GM13977 (cell line): ENCODE measurements around the gene RET.

Source experiments
- DNase-seq: peaks from one replicate; pipeline ENCODE4 v3.0.0; 2012; ENCODE audit warnings: low spot score
- CTCF ChIP-seq: IDR thresholded peaks from 2 replicates; pipeline ENCODE4 v1.5.1; 2012; ENCODE audit warnings: mild to moderate bottlenecking, control low read depth; ENCODE audit not compliant: insufficient read depth; ENCODE audit errors: extremely low read depth, missing control alignments
- in situ Hi-C: fragments of 300-500 bp; cut with MboI; formaldehyde crosslinking; loops from one replicate; pipeline ENCODE4 v1.12.0; 2022; ENCODE audit warnings: low sequenced_read_pairs, low pct_unique_long_range_greater_than_20kb, mixed read lengths, inconsistent platforms; ENCODE audit not compliant: unreplicated experiment

RET gene

GRCh38 chr10:43076876-43077420 lies at the start of gene RET:
Gene RET (plus strand): TSS chr10:43077069. CDS start chr10:43077259, 190 bp downstream.
- TF ChIP-seq CTCF, result no peak
- DNase-seq, result peak; percentile 76
- in situ Hi-C loops, result no loop called here

- no peak for TF ChIP-seq CTCF
- DNase-seq, result peak; percentile 8
- in situ Hi-C loops, result no loop called here
Observed at GRCh38 chr10:43027331-43027955, 49.4 kb upstream of the RET start.

GRCh38 chr10:43028143-43028542 lies 48.7 kb upstream of the RET start:
- in situ Hi-C loops, result no loop called here
- DNase-seq, result no peak
- TF ChIP-seq CTCF, result no peak

GRCh38 chr10:43029043-43029442 lies 47.8 kb upstream of the RET start:
- DNase-seq, result no peak
- in situ Hi-C loops, result no loop called here
- TF ChIP-seq CTCF, result no peak

- in situ Hi-C loops, result no loop called here
- no peak for TF ChIP-seq CTCF
- no peak for DNase-seq
Observed at GRCh38 chr10:43032613-43033012, 44.3 kb upstream of the RET start.

GRCh38 chr10:43035800-43036199 lies 41.1 kb upstream of the RET start:
- TF ChIP-seq CTCF, result no peak
- DNase-seq, result no peak
- in situ Hi-C loops, result no loop called here
